Activated naive CD4-positive, alpha-beta T cell treated with anti-CD3 and anti-CD28 coated beads, Interleukin-2, amount 50 U/mL, for 24 hours (primary cell): ENCODE results near the gene CCNL1.

Experiments
- H3K27ac Mint-ChIP-seq: one replicate; pipeline ENCODE4 v1.8.0; 2021; ENCODE audit warnings: mild to moderate bottlenecking, mixed read lengths
- H3K27me3 Mint-ChIP-seq: one replicate; pipeline ENCODE4 v1.8.0; 2021; ENCODE audit warnings: mixed read lengths
- H3K36me3 Mint-ChIP-seq: one replicate; pipeline ENCODE4 v1.8.0; 2021; ENCODE audit warnings: mixed read lengths
- H3K4me1 Mint-ChIP-seq: one replicate; pipeline ENCODE4 v1.8.0; 2021; ENCODE audit warnings: mixed read lengths
- H3K4me3 Mint-ChIP-seq: one replicate; pipeline ENCODE4 v1.8.0; 2021; ENCODE audit warnings: mild to moderate bottlenecking, mixed read lengths
- H3K9me3 Mint-ChIP-seq: one replicate; pipeline ENCODE4 v1.8.0; 2021; ENCODE audit warnings: mixed read lengths

CCNL1 gene

DNA sequence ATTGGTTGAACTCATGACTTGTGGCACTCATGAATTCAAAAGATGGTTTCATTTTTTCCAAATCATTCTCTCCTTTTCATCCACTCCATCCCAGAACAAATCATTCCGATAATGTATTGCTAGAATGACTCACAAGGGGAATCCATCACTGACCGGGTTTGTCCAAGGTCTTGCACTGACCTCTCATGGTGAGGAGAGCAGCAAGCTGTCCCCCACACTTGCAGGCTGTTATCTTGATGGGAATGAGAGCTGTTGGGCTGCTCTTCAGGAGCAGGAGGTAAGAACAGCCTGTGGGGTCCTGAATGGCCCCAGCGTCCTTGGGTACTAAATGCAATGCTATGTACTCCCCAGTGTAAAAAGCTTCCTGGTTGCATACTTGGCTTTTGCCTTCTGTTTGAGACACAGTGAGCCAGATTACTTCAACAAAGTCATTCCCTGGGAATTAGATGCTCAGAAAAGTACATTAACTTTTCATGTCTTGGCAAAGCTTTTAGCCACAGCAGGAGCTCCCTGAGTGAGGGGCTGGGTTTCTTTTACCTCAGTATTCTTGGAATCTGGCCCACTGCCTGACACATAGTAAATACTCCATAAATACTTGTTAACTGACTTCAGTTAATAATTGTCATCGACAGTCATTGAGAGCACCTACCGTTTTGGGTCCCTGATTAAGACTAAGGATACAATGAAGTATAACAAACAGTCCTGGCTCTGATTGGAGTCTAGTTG is 24.1 kb downstream of the CCNL1 start:
- no peaks in the 10 kb centered on the region for H3K27me3 Mint-ChIP-seq
- peaks cover 30% of the 10 kb centered on the region for H3K4me1 Mint-ChIP-seq
- H3K36me3 Mint-ChIP-seq = peaks cover 4% of the 10 kb centered on the region
- no peaks in the 10 kb centered on the region for H3K9me3 Mint-ChIP-seq
- H3K4me3 Mint-ChIP-seq = no peak overlapping the region
- no peak overlapping the region for H3K27ac Mint-ChIP-seq

DNA sequence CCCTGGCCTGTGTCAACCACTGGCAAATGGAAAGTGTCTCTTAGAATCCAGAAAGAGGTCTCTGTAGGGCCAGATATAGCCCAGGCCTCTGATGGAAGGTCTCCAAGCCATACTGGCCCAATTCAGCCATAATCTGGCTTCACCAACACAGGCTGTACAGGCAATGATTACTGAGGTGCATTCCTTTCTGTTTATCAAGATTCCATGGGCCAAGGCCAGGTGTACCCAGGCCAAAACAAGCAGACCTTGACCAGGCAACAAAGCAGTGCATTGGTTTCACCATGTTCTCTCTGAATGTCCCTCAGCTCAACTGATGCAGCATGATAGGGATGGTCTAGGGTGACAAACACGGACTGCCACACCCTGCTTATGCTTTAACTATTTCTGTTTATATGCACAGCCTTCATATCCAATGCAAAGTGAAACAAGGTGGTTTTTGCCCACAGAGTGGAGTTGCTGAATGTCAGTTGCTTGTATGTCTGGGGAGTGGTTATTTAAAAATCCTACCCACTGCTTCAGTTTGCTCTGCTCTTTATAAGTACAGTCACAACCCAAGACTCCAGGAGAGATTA is 25.2 kb downstream of the CCNL1 start:
- Mint-ChIP-seq H3K36me3 (peaks cover 2% of the 10 kb centered on the region), H3K27me3 (no peaks in the 10 kb centered on the region), H3K27ac (no peak overlapping the region), H3K4me1 (peaks cover 40% of the 10 kb centered on the region), H3K9me3 (no peaks in the 10 kb centered on the region), H3K4me3 (no peak overlapping the region)

DNA sequence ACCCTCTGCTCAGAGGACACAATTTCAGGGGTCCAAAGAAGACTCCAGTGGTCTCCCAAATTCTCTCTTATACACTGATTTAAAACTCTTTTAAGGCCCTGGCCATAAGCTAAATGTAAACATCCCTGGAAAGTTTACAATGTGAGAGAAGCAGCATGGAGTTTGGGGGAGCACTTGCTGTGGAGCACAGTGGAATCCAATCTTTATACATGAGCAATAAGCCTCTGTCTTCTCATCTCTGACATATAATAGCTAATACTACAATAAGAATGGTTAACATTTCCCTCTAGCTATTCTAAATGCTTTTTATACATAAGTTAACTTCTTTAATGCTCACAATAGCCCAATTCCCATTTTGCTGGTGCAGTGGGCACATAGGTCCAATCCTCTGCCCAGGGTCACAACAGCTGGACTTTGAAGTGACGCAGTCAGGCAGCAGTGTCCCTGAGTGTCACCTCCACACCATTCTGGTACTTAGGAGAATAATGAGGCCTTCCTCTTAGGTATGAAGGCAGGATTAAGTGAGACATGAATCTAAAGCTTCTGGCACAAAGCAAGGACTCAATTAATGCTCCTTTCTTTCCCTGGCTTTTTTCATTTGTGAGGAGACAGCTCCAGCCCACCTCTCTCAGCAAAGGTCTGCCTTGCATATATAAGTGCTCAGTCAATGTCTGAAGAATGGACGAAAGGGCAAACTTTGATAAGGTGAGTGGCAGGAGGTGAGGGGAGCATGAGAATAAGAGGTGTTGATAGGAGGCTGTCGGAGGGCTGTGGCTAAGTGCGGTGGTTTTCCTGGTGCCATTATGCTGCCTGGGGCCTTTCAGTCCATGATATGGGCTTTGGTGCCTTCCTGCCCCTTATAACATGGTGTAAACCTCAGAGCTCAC is 26.3 kb downstream of the CCNL1 start:
- Mint-ChIP-seq H3K4me1 (peaks cover 50% of the 10 kb centered on the region), H3K9me3 (no peaks in the 10 kb centered on the region), H3K36me3 (no peaks in the 10 kb centered on the region), H3K4me3 (no peak overlapping the region), H3K27me3 (no peaks in the 10 kb centered on the region), H3K27ac (no peak overlapping the region)

DNA sequence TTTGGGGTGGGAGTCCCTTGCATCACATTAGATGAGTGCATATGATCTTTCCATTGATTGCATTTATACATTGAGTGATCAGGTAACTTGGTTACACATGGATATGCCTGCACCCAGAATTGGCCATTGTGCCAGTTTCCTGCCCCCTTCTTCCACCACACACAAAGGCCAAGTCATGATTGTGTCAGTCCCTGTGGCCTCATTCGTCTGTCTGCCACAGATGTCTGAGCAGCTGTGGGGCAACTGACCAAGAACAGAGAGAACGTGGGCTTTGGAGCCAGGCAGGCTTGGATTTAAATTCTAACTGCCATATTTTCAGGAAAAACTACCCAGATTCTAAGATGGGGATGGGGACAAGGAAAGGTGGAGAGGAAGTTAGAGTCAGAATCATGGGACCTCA is 27.0 kb downstream of the CCNL1 start:
- H3K4me3 Mint-ChIP-seq = no peak overlapping the region
- H3K36me3 Mint-ChIP-seq = no peaks in the 10 kb centered on the region
- H3K4me1 Mint-ChIP-seq = peaks cover 58% of the 10 kb centered on the region
- peak overlapping the region; percentile 70 for H3K27ac Mint-ChIP-seq
- H3K27me3 Mint-ChIP-seq = no peaks in the 10 kb centered on the region
- no peaks in the 10 kb centered on the region for H3K9me3 Mint-ChIP-seq

DNA sequence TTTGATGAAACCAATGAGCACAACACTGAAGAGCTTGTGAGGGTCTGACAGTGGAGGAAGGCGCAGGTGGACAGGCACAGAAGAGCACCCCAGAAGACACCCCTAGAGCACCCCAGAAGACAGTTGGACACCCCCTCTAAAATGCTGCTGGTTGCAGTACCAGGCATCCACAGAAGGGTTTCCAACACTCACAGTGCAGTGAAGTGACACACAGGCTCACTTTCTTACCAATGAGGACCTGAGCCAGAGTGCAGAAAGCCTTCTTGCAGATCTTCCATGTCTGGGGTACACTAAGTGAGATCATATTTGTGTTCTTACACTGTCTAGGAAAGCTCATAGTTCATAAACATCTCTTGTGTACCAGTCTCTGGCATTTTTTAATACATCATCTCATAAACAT is 27.6 kb downstream of the CCNL1 start:
- Mint-ChIP-seq H3K27me3 (no peaks in the 10 kb centered on the region), H3K36me3 (no peaks in the 10 kb centered on the region), H3K27ac (peak overlapping the region; percentile 70), H3K4me1 (peaks cover 60% of the 10 kb centered on the region), H3K4me3 (peak overlapping the region; percentile 39), H3K9me3 (no peaks in the 10 kb centered on the region)

DNA sequence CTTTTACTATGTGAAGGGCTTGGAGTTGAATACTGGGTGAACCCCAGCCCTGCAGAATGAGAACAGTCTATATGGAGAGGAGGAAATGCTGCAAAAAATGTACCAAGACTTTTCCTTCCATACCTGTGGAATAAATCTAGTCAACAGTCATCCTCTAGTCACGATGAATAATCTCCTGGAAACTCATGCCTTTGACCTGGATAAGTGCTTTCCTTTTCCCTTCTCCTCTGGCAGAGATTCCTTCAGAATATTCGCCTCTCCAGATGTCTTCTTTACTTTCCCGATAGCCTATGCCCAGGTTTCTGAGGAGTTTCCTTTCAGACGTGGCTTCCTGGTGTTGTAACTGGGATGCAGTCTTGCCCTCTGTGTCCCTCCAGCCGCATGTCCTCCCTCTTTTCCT is 28.1 kb downstream of the CCNL1 start:
- H3K4me3 Mint-ChIP-seq = peak overlapping the region; percentile 39
- peak overlapping the region; percentile 77 for H3K27ac Mint-ChIP-seq
- no peaks in the 10 kb centered on the region for H3K9me3 Mint-ChIP-seq
- peaks cover 58% of the 10 kb centered on the region for H3K4me1 Mint-ChIP-seq
- H3K36me3 Mint-ChIP-seq = no peaks in the 10 kb centered on the region
- no peaks in the 10 kb centered on the region for H3K27me3 Mint-ChIP-seq

DNA sequence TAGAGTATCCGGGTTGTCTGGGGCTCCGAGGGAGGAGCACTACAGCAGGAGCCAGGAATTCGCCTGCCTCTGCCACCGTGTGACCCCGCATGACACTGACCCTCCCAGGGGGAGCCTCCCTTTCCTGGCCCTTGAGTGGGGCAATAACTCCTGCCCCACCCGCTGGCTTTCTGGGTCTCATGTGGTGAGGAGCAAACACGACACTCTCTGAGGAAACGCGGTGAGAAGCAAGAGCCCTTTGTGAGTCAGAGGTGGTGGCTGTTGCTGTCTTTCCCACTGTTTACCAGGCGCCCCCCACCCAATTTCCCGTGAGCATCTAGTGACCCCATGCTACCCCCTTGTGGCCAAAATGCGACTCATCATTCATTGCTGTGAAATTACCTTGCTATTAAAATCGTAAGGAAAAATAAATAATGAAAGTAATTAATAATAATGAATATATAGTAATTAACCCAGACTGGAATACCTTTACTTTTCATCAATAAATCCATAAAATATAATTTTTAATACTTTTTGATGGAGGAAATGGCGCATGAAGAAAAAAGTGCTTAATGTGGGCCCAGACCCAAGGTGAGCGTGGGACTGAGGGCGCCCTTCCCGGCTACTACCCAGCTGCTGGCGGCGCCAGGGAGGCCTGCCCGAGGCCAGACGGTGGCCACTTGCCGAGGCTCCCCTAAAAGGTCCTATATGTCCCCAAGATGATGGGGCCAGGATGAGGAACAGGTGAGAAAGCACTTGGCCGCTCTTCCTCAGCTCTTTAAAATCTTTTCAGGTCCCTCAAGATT is 29.3 kb downstream of the CCNL1 start:
- Mint-ChIP-seq H3K36me3 (no peaks in the 10 kb centered on the region), H3K27me3 (no peaks in the 10 kb centered on the region), H3K4me1 (peaks cover 53% of the 10 kb centered on the region), H3K4me3 (peak overlapping the region; percentile 72), H3K27ac (peak overlapping the region; percentile 92), H3K9me3 (no peaks in the 10 kb centered on the region)

DNA sequence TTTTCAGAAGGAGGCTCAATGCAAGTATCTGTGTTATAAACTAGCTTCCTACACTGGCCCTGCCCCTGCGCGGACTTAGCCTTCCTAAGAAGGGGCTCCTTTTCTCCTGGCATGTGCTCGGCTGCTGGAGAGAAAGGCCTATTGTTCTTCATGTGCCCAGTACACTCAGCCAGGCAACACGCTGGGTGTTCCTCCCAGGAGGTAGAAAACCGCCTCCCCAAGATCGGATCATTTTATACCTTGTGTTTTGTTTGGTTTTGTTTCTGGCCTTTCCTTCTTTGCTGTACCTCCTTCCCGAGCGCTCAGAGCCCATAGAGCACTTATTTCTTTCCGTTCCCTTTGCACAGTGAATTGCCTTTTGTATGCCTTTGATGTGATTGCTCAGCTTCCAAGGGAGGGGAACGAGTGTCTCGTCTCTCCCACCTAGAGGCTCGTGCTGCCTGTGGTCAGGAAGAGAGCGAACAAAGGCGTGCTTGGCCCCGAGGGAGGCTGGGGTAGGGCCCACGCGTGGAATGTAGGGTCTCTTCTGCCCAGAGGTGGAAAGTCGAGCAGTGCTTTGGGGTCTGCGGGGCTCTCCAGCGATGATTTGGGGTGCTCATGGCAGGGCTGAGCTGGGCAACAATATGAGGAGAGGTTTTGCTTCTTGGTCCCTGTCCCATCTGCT is 30.0 kb downstream of the CCNL1 start:
- Mint-ChIP-seq H3K9me3 (no peaks in the 10 kb centered on the region), H3K4me1 (peaks cover 53% of the 10 kb centered on the region), H3K4me3 (peak overlapping the region; percentile 72), H3K27ac (peak overlapping the region; percentile 92), H3K27me3 (no peaks in the 10 kb centered on the region), H3K36me3 (no peaks in the 10 kb centered on the region)

DNA sequence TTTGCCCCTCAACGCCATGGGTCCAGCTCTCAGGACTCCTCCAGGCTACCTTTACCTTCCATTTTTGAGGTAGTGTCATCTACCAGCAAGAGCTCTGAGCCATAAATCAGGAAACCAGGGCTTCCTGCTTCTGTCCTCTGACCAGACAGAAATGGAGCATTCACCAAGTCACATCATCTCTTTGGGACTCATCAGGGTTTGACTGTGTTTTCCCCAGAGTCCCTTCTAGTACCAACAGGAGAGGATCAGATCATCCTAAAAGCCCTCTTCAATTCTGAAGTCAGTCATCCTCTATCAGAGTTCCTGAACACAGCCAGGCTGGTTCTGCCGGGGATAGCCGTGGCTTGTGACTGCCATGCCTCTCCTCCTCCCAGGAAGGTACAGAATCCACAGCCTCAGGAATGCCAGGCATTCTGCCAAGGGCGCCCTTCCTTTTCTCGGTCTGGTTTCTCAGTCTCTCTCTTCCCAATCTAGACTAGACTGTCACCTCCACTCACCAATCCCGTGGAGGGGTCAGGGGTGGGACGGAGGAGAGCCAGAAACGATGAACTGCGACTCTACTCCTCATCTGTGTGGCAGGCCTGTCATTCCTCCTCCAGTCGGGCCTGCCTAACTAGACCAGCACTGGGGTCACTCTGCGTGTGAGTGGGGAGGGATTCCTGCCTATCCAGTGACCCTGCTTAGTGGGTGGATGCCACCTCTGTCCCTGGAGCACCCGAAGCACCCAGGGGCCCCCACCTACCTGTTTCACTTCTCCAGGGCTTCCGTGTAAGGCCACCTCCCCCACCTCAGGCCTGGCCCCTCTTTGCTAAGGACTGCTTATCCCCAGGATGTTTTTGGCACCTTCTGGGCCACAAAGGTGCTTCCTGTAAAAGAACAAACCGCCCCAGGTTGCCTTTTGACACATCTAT is 30.9 kb downstream of the CCNL1 start:
- Mint-ChIP-seq H3K36me3 (no peaks in the 10 kb centered on the region), H3K27ac (peak overlapping the region; percentile 92), H3K4me1 (peaks cover 53% of the 10 kb centered on the region), H3K4me3 (peak overlapping the region; percentile 72), H3K9me3 (no peaks in the 10 kb centered on the region), H3K27me3 (no peaks in the 10 kb centered on the region)

DNA sequence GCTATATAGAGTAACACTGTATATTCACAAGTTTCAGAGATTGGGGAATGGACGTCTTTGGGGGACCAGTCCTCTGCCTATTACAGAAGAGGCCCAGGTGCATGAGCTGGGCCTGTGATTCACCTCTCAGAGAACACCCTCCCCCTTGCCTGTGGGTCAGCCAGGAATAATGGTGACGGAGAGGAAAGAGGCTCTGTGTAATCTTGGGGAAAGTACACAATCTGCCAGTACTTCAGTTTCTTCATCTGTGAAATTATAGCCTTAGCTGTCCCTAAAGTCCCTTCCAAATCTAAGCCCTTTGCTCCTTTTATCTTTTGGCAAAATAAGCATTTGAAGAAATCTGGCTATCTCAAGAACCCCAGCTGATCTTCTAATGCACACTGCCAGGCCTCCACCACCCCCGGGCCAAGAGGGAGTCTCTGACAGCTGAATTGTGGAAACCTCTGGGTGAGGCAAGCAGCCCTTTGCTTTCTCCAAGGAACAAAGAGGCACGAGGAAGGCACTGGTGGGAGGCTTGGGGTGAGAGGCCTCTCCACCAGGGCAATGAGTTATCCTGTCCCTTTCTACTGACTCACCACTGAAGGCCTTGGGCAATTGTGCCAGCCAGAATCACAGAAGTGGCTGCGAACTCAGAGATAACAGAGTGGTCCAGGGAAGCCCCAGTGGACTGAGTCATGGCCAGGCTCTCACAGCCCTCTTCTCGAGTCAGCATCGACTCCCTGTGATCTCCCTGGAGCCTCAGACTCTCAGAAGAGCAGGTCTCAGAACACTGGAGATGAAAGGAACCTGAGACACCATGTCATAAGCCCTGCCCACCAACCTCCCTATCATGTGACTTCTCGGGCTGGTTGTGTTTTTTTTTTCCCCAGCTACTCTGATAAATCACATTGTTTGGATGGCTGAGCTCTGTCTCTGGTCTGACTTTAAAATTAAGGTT is 31.8 kb downstream of the CCNL1 start:
- peaks cover 53% of the 10 kb centered on the region for H3K4me1 Mint-ChIP-seq
- H3K36me3 Mint-ChIP-seq = no peaks in the 10 kb centered on the region
- H3K9me3 Mint-ChIP-seq = no peaks in the 10 kb centered on the region
- peak overlapping the region; percentile 26 for H3K4me3 Mint-ChIP-seq
- no peaks in the 10 kb centered on the region for H3K27me3 Mint-ChIP-seq
- peak overlapping the region; percentile 92 for H3K27ac Mint-ChIP-seq

DNA sequence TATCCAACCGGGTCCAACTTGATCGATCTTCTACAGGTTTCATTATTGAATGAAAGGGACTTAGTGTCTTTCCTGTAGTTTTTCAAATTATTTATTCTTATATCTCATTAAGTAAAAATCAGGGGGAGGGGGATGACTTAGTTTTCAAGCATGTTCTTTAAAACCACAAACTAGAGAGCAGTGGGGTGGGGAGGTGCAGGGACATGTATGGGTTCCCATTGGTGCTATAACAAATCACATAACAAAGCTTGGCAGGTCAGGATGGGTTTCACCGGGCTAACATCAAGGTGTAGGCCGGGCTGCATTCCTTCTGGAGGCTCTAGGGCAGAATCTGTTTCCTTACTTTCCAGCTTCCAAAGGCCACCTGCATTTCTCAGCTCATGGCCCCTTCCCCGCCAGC is 32.7 kb downstream of the CCNL1 start:
- no peak overlapping the region for H3K4me3 Mint-ChIP-seq
- H3K4me1 Mint-ChIP-seq = peaks cover 46% of the 10 kb centered on the region
- no peaks in the 10 kb centered on the region for H3K27me3 Mint-ChIP-seq
- no peaks in the 10 kb centered on the region for H3K36me3 Mint-ChIP-seq
- no peaks in the 10 kb centered on the region for H3K9me3 Mint-ChIP-seq
- peak overlapping the region; percentile 17 for H3K27ac Mint-ChIP-seq

DNA sequence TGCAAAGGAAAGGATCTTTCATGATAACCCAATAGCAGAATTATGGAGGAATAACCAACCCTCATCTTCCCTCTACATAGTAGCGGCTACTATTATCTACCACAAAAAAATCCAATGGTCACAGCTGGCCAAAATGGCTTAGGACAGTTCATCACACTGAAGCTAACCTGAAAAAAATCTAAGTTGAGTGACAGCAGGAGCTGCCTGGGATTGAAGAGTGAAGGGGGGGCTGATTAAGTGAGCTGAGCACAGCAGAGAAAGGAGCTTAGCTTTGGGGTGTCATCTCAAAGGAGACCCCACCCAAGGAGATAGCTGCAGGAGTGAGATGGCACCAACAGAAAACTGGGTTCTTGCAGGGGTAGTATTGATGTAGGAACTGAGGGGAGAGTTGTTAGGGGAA is 33.6 kb downstream of the CCNL1 start:
- H3K4me1 Mint-ChIP-seq = peaks cover 44% of the 10 kb centered on the region
- no peaks in the 10 kb centered on the region for H3K9me3 Mint-ChIP-seq
- no peak overlapping the region for H3K4me3 Mint-ChIP-seq
- no peak overlapping the region for H3K27ac Mint-ChIP-seq
- no peaks in the 10 kb centered on the region for H3K36me3 Mint-ChIP-seq
- no peaks in the 10 kb centered on the region for H3K27me3 Mint-ChIP-seq

DNA sequence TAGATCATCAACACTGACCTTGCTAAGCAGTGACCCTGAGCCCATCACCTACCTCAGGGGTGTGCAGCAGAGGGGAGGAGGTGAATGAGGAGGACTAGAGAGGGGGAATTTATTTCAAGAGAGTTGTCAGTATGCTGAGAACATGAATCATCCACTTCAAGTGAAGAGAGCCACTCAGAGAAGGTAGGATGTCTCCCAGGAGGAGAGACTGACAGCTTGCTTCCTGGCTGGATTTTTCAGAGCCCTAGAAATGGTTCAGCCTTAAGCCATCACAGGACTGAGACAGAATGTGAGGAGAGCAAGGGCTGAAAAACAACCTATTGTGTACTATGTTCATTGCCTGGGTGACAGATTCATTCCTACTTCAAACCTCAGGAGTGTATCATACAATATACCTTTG is 34.8 kb downstream of the CCNL1 start:
- Mint-ChIP-seq H3K4me3 (no peak overlapping the region), H3K27me3 (no peaks in the 10 kb centered on the region), H3K4me1 (peaks cover 34% of the 10 kb centered on the region), H3K9me3 (no peaks in the 10 kb centered on the region), H3K27ac (no peak overlapping the region), H3K36me3 (no peaks in the 10 kb centered on the region)
